Ascending aorta (tissue), 2 donors: ENCODE measurements around the gene DTYMK. TPM values are rescaled to one million over a fixed set of nuclear protein-coding genes. Genes with fewer than 3 reads are reported as not detected.

Experiments used
- DNase-seq, 2 donors: peaks; one replicate each; pipeline ENCODE4 v3.0.0-alpha.2; 2019; ENCODE audit warnings: low spot score in 2 of 2
- H3K27ac ChIP-seq, 2 donors: fragments of 200-600 bp; sonication (generic); one replicate each; pipeline ENCODE4 v1.5.1; 2016 to 2017; ENCODE audit warnings: mild to moderate bottlenecking in 1 of 2
- H3K27me3 ChIP-seq: fragments of 200-600 bp; sonication (generic); one replicate; pipeline ENCODE4 v1.5.1; 2017
- H3K36me3 ChIP-seq, 2 donors: fragments of 200-600 bp; sonication (generic); one replicate each; pipeline ENCODE4 v1.5.1; 2016
- H3K4me1 ChIP-seq, 2 donors: fragments of 200-600 bp; sonication (generic); one replicate each; pipeline ENCODE4 v1.5.1; 2016 to 2017; ENCODE audit warnings: mild to moderate bottlenecking in 1 of 2
- H3K4me3 ChIP-seq, 2 donors: fragments of 200-600 bp; sonication (generic); one replicate each; pipeline ENCODE4 v1.5.1; 2016 to 2017; ENCODE audit warnings: mild to moderate bottlenecking in 1 of 2
- H3K9me3 ChIP-seq, 2 donors: fragments of 200-600 bp; sonication (generic); one replicate each; pipeline ENCODE4 v1.5.1; 2016
- CTCF ChIP-seq, 3 experiments: fragments of 200-600 bp in 2 of 3; fragments of 450-650 bp in 1 of 3; sonication (generic) in 2 of 3; IDR thresholded peaks; one replicate each; pipeline ENCODE4 v1.5.1; 2016 to 2019; ENCODE audit warnings: antibody characterized with exemption in 3 of 3, mild to moderate bottlenecking in 1 of 3, moderate library complexity in 1 of 3
- intact Hi-C: fragments of 100-400 bp; cut with DNase I; formaldehyde crosslinking; loops from one replicate; pipeline ENCODE4 v1.15.1; 2023
- total RNA-seq: library from RNA; depleted of rRNA; stranded (reverse); fragments of >200 nt; gene quantifications from one replicate; pipeline ENCODE4 v1.1.0, GENCODE V29; 2016

Gene DTYMK
- total RNA-seq, 1 donor from 2014 or later: 25.0 TPM

GRCh38 chr2:241728000-241728399 lies 41.4 kb upstream of the DTYMK start:
- intact Hi-C loops: no loop called here
- no peaks in the 10 kb centered on the region for H3K27me3 ChIP-seq
- no peak for TF ChIP-seq CTCF (IDR thresholded peaks at IDR 0.05)
- peaks cover 17 to 33% of the 10 kb centered on the region in 2 donors for H3K36me3 ChIP-seq
- H3K9me3 ChIP-seq: no peaks in the 10 kb centered on the region
- DNase-seq: no peak
- peak overlapping the region in 1 of 2 donors; percentile 2 for H3K27ac ChIP-seq
- no peak overlapping the region for H3K4me3 ChIP-seq
- H3K4me1 ChIP-seq: no peaks in the 10 kb centered on the region

- H3K36me3 ChIP-seq: peaks cover 22 to 47% of the 10 kb centered on the region in 2 donors
- no peaks in the 10 kb centered on the region for H3K9me3 ChIP-seq
- intact Hi-C loops: no loop called here
- H3K27me3 ChIP-seq: no peaks in the 10 kb centered on the region
- H3K4me1 ChIP-seq: no peaks in the 10 kb centered on the region
- H3K4me3 ChIP-seq: no peak overlapping the region
- no peak for DNase-seq
- no peak for TF ChIP-seq CTCF (IDR thresholded peaks at IDR 0.05)
- H3K27ac ChIP-seq: no peak overlapping the region
Measured at GRCh38 chr2:241726459-241726858, 39.8 kb upstream of the DTYMK start.

GRCh38 chr2:241724975-241725870 lies 38.6 kb upstream of the DTYMK start:
- Histone ChIP-seq H3K4me1 (no peaks in the 10 kb centered on the region), H3K27ac (no peak overlapping the region), H3K4me3 (no peak overlapping the region), H3K27me3 (no peaks in the 10 kb centered on the region), H3K9me3 (no peaks in the 10 kb centered on the region), H3K36me3 (peaks cover 34 to 59% of the 10 kb centered on the region in 2 donors)
- DNase-seq: no peak
- no peak for TF ChIP-seq CTCF (IDR thresholded peaks at IDR 0.05)
- intact Hi-C loops: no loop called here

GRCh38 chr2:241724259-241724974 lies 37.8 kb upstream of the DTYMK start:
- no peaks in the 10 kb centered on the region for H3K4me1 ChIP-seq
- peaks cover 42 to 67% of the 10 kb centered on the region in 2 donors for H3K36me3 ChIP-seq
- no peak for TF ChIP-seq CTCF (IDR thresholded peaks at IDR 0.05)
- DNase-seq: no peak
- H3K4me3 ChIP-seq: no peak overlapping the region
- no peaks in the 10 kb centered on the region for H3K9me3 ChIP-seq
- intact Hi-C loops: no loop called here
- H3K27me3 ChIP-seq: no peaks in the 10 kb centered on the region
- no peak overlapping the region for H3K27ac ChIP-seq

- no peak overlapping the region for H3K4me3 ChIP-seq
- no peaks in the 10 kb centered on the region for H3K9me3 ChIP-seq
- intact Hi-C loops: no loop called here
- no peaks in the 10 kb centered on the region for H3K4me1 ChIP-seq
- no peak for TF ChIP-seq CTCF (IDR thresholded peaks at IDR 0.05)
- H3K27me3 ChIP-seq: no peaks in the 10 kb centered on the region
- no peak for DNase-seq
- peaks cover 55 to 72% of the 10 kb centered on the region in 2 donors for H3K36me3 ChIP-seq
- H3K27ac ChIP-seq: no peak overlapping the region
Measured at GRCh38 chr2:241722896-241723454, 36.4 kb upstream of the DTYMK start.
